Spleen (tissue), 11 donors: ENCODE data around the gene UBE2L3. TPM values are rescaled to one million over a fixed set of nuclear protein-coding genes. Genes with fewer than 3 reads are reported as not detected.
"Not testable (repeated sequence)": the region's sequence is repeated elsewhere in the genome, so short reads cannot be mapped to it uniquely, and the experiment has no call there.

ENCODE experiments used
- DNase-seq: peaks from one replicate; pipeline ENCODE4 v3.0.0-alpha.2; 2020
- H3K27ac ChIP-seq, 8 donors: fragments of 200-600 bp; sonication (generic) in 7 of 8; 1 replicate in 4 of 8; 2 replicates in 4 of 8; pipeline versions ENCODE4 v1.5.0 to v1.8.0; 2016 to 2021; ENCODE audit warnings: inconsistent platforms in 4 of 8, mild to moderate bottlenecking in 4 of 8, moderate library complexity in 1 of 8
- H3K27me3 ChIP-seq, 7 donors: fragments of 200-600 bp; sonication (generic) in 6 of 7; replicated peaks in 1 of 7; 1 replicate in 4 of 7; 2 replicates in 3 of 7; pipeline versions ENCODE4 v1.5.0 to v1.8.0; 2016 to 2021; ENCODE audit warnings: inconsistent platforms in 3 of 7, mild to moderate bottlenecking in 1 of 7
- H3K36me3 ChIP-seq, 6 donors: fragments of 200-600 bp; sonication (generic) in 5 of 6; 1 replicate in 4 of 6; 2 replicates in 2 of 6; pipeline versions ENCODE4 v1.5.0 to v1.8.0; 2016 to 2021; ENCODE audit warnings: inconsistent platforms in 2 of 6
- H3K4me1 ChIP-seq, 6 donors: fragments of 200-600 bp; sonication (generic) in 5 of 6; 1 replicate in 3 of 6; 2 replicates in 3 of 6; pipeline versions ENCODE4 v1.5.0 to v1.8.0; 2016 to 2021; ENCODE audit warnings: inconsistent platforms in 3 of 6
- H3K4me3 ChIP-seq, 8 donors: fragments of 200-600 bp; sonication (generic) in 7 of 8; 1 replicate in 4 of 8; 2 replicates in 4 of 8; pipeline versions ENCODE4 v1.5.0 to v1.8.0; 2016 to 2021; ENCODE audit warnings: inconsistent platforms in 4 of 8, mild to moderate bottlenecking in 4 of 8, moderate library complexity in 2 of 8
- H3K9me3 ChIP-seq, 8 donors: fragments of 200-600 bp; sonication (generic) in 7 of 8; 1 replicate in 4 of 8; 2 replicates in 4 of 8; pipeline versions ENCODE4 v1.5.0 to v1.8.0; 2016 to 2021; ENCODE audit warnings: inconsistent platforms in 4 of 8
- POLR2A ChIP-seq, 3 donors: fragments of 450-650 bp; IDR thresholded peaks; one replicate each; pipeline ENCODE4 v1.5.1; 2017; ENCODE audit warnings: antibody characterized with exemption in 3 of 3, mild to moderate bottlenecking in 1 of 3
- POLR2AphosphoS5 ChIP-seq, 3 donors: sonication (generic); formaldehyde crosslinking; IDR thresholded peaks; one replicate each; pipeline ENCODE4 v1.5.1; 2017; ENCODE audit warnings: antibody characterized with exemption in 3 of 3
- WGBS, 5 donors: extraction: QIAGEN DNeasy Blood & Tissue Kit in 3 of 5; methylation state at CpG; one replicate each; pipeline versions ENCODE4 v1.1.5 to v1.1.7; 2013 to 2018; 5-methylcytosine and 5-hydroxymethylcytosine counted together
- intact Hi-C: fragments of 100-400 bp; cut with DNase I; formaldehyde crosslinking; loops from one replicate; pipeline ENCODE4 v1.15.0; 2023; ENCODE audit warnings: low total_unique reads
- polyA plus RNA-seq, 3 donors: library from polyadenylated mRNA; stranded (reverse); fragments of 200-250 nt; gene quantifications; one replicate each; pipeline ENCODE4 v1.2.1, GENCODE V29; 2013
- total RNA-seq, 7 donors: library from RNA; depleted of rRNA in 3 of 7; stranded (reverse); fragments of >200 nt in 3 of 7; fragmentation: NEBNext Ultra II Directional in 4 of 7; extraction: Animal tissue kit (Norgen Biotek cat#: 25700) in 4 of 7; gene quantifications; one replicate each; pipeline versions ENCODE4 v1.1.0 to v1.2.1, GENCODE V29; 2016 to 2021
- TF ChIP-seq, protein P1 (sequence below), 11 experiments: fragments of 200-600 bp in 7 of 11; fragments of 450-650 bp in 4 of 11; sonication (generic) in 4 of 11; IDR thresholded peaks in 8 of 11; conservative IDR thresholded peaks in 3 of 11; 1 replicate in 7 of 11; 2 replicates in 4 of 11; pipeline versions ENCODE4 v1.4.0 to v1.8.0; 2016 to 2021; ENCODE audit warnings: antibody characterized with exemption in 11 of 11, inconsistent platforms in 4 of 11, mild to moderate bottlenecking in 1 of 11
- donor health status: healthy with polysubstance abuse.
- donor health status: DM: no; HTN: no; CAD: no; lungs with moderate emphysema.
- donor health status: DM: no; HTN: no; CAD: no.
- donor health status: Bipolar disorder and iron deficiency.
- donor health status: healthy.
- donor health status: DM: no; HTN: no; CAD: no.
- donor health status: DM: yes; HTN: yes; CAD: no.

The UBE2L3 gene
- total and polyA plus RNA-seq, 10 donors: 36.2 to 69.3 (median 45.2) TPM

- H3K36me3 ChIP-seq, H3K27me3 ChIP-seq, H3K4me3 ChIP-seq, DNase-seq, H3K9me3 ChIP-seq, intact Hi-C loops, H3K4me1 ChIP-seq, H3K27ac ChIP-seq: not testable (repeated sequence)
- WGBS, 5 donors: no CpG with 5 or more reads among the region's 62 CpGs
These were observed 17.4 kb upstream of the UBE2L3 start for GRCh38 chr22:21550008-21550677.

DNA sequence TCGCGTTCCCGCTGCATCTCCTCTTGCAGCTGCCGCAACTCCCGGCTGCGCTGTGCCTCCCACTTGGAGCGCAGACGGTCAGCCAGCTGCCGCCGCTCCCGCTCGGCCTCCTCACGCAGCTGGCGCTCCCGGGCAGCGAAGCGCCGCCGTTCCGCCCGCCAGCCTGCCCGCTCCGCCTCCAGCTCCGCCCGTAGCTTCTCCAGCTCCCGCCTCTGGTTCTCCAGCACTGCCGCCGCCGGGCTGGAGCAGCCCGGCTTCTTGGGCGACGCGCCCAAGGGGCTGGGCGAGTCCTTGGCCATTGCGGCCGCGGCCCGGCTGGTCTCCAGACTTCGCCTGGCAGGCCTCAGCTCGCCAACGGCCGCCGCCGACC lies 16.9 kb upstream of the UBE2L3 start:
- DNase-seq, H3K36me3 ChIP-seq, H3K4me1 ChIP-seq, H3K27me3 ChIP-seq, intact Hi-C loops, H3K4me3 ChIP-seq, H3K27ac ChIP-seq, H3K9me3 ChIP-seq: not testable (repeated sequence)
- WGBS, 5 donors: no CpG with 5 or more reads among the region's 44 CpGs

GRCh38 chr22:21551361-21551760 lies 16.2 kb upstream of the UBE2L3 start, which contains the start of gene RIMBP3C:
Gene RIMBP3C (minus strand): TSS chr22:21551461. CDS start chr22:21550976, 485 bp downstream.
- H3K36me3 ChIP-seq, H3K4me1 ChIP-seq, H3K9me3 ChIP-seq, H3K4me3 ChIP-seq, DNase-seq, intact Hi-C loops, H3K27me3 ChIP-seq, H3K27ac ChIP-seq: not testable (repeated sequence)
- no CpG with 5 or more reads among the region's 4 CpGs for WGBS, 5 donors

- H3K27ac ChIP-seq, H3K4me1 ChIP-seq, H3K9me3 ChIP-seq, H3K27me3 ChIP-seq, H3K36me3 ChIP-seq, H3K4me3 ChIP-seq, intact Hi-C loops: not testable (repeated sequence)
- peak; percentile 63 for DNase-seq
- 65 to 88% (median 72%) methylated on average over 3 to 6 of the region's 10 CpGs for WGBS, 5 donors
These were observed 8.0 kb upstream of the UBE2L3 start for GRCh38 chr22:21559345-21560125.

- H3K9me3 ChIP-seq, H3K36me3 ChIP-seq, H3K4me1 ChIP-seq, H3K27me3 ChIP-seq, DNase-seq, H3K27ac ChIP-seq, H3K4me3 ChIP-seq, intact Hi-C loops: not testable (repeated sequence)
- WGBS, 5 donors: 0 to 50% (median 8%) methylated on average over 1 of the region's 3 CpGs; no CpG with 5 or more reads in 2 of the 5 donors
These were observed 6.9 kb upstream of the UBE2L3 start for GRCh38 chr22:21560657-21561056.

DNA sequence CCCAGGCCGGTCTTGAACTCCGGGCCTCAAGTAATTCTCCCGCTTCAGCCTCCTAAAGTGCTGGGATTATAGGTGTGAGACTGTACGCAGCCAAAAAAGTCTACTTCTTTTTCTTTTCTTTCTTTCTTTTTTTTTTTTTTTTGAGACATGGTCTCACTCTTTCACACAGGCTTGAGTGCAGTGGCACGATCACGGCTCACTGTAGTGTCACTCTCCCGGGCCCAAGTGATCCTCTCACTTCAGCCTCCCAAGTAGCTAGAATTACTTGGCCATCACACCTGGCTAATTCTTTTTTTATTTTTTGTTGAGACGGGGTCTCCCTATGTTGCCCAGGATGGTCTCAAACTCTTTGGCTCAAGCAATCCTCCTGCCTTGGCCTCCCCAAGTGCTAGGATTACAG lies 3.6 kb upstream of the UBE2L3 start:
- no peak for TF ChIP-seq POLR2AphosphoS5 (IDR thresholded peaks at IDR 0.05)
- TF ChIP-seq POLR2A (IDR thresholded peaks at IDR 0.05): no peak
- TF ChIP-seq, protein P1, sequence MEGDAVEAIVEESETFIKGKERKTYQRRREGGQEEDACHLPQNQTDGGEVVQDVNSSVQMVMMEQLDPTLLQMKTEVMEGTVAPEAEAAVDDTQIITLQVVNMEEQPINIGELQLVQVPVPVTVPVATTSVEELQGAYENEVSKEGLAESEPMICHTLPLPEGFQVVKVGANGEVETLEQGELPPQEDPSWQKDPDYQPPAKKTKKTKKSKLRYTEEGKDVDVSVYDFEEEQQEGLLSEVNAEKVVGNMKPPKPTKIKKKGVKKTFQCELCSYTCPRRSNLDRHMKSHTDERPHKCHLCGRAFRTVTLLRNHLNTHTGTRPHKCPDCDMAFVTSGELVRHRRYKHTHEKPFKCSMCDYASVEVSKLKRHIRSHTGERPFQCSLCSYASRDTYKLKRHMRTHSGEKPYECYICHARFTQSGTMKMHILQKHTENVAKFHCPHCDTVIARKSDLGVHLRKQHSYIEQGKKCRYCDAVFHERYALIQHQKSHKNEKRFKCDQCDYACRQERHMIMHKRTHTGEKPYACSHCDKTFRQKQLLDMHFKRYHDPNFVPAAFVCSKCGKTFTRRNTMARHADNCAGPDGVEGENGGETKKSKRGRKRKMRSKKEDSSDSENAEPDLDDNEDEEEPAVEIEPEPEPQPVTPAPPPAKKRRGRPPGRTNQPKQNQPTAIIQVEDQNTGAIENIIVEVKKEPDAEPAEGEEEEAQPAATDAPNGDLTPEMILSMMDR (IDR thresholded peaks at IDR 0.05 in 8 of 11, conservative IDR thresholded peaks at IDR 0.05 in 3 of 11): no peak
- Histone ChIP-seq H3K36me3 (no peaks in the 10 kb centered on the region), H3K27ac (no peak overlapping the region), H3K27me3 (no peaks in the 10 kb centered on the region), H3K9me3 (no peaks in the 10 kb centered on the region), H3K4me1 (peaks cover 5 to 17% (median 13%) of the 10 kb centered on the region in 6 donors), H3K4me3 (no peak overlapping the region)
- peak; percentile 35 for DNase-seq
- 91 to 97% (median 95%) methylated on average over 8 of the region's 8 CpGs for WGBS, 5 donors
- intact Hi-C loops: no loop called here
